ENCODE results near the gene ECI1.
A peak's percentile ranks its signal among the peaks of the same experiment; 100 is the strongest.
"Not testable (repeated sequence)": the region's sequence is repeated elsewhere in the genome, so short reads cannot be mapped to it uniquely, and the experiment has no call there.

ECI1 gene

GRCh38 chr16:2275476-2276367, 24.3 kb upstream of the ECI1 start:
- H3K36me3 ChIP-seq (ENCODE audit: insufficient read depth, low read length): peaks cover 1% of the 10 kb centered on the region
- H2AFZ ChIP-seq (ENCODE audit: low read depth, low read length): no peak overlapping the region
- no peaks in the 10 kb centered on the region for H3K4me1 ChIP-seq (ENCODE audit: insufficient read depth, low read length)
- H3K9me3 ChIP-seq (ENCODE audit: low read length): no peaks in the 10 kb centered on the region
- H3K4me3 ChIP-seq (ENCODE audit: low read length): no peak overlapping the region
- H3K27me3 ChIP-seq (ENCODE audit: insufficient read depth, low read length): no peaks in the 10 kb centered on the region

DNA sequence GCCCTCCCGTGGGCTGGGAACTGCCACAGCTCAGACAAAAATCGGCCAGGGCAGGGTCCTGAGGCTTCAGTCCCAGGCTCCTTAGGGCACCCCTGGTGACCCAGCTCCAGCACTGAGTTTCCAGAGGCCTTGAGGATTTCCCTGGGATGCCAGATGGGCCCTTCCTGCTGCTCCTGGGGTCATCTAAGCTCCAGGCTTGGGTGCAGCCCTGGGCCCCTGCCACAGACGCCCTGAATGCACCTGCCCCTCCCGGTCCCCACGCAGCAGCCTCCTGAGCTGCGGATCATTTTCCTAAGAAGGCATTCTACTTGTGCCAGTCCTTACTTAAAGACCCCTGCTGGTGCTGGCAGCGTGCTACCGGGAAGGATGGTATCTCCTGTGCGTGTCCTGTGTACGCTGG, 22.5 kb upstream of the ECI1 start:
- Histone ChIP-seq H3K27me3 (ENCODE audit: insufficient read depth, low read length) (no peaks in the 10 kb centered on the region), H3K4me1 (ENCODE audit: insufficient read depth, low read length) (peaks cover 11% of the 10 kb centered on the region), H3K4me3 (ENCODE audit: low read length) (no peak overlapping the region), H2AFZ (ENCODE audit: low read depth, low read length) (no peak overlapping the region), H3K9me3 (ENCODE audit: low read length) (no peaks in the 10 kb centered on the region), H3K36me3 (ENCODE audit: insufficient read depth, low read length) (no peaks in the 10 kb centered on the region)

DNA sequence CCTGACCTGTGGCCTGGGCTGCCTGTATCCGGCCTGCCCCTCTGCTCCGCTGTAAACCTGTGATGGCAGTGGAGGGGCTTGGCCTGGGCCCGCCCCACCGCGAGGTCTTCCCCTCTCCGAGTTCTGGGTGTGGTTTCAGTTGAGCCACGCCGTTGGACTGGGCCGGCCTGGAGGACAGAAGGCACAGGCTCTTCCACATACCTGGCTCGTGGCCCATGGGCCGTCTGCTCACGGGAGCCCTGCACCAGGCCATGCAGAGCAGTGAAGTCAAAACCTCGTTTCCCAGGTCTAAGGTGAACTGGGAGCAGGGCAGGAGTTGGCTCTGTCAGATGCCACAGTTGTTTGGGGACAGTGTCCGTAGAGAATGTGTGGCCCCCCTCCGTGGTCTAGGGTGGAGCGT, 22.1 kb upstream of the ECI1 start:
- Histone ChIP-seq H3K36me3 (ENCODE audit: insufficient read depth, low read length) (no peaks in the 10 kb centered on the region), H3K4me3 (ENCODE audit: low read length) (no peak overlapping the region), H3K9me3 (ENCODE audit: low read length) (no peaks in the 10 kb centered on the region), H2AFZ (ENCODE audit: low read depth, low read length) (no peak overlapping the region), H3K4me1 (ENCODE audit: insufficient read depth, low read length) (peaks cover 11% of the 10 kb centered on the region), H3K27me3 (ENCODE audit: insufficient read depth, low read length) (no peaks in the 10 kb centered on the region)

GRCh38 chr16:2271848-2272461, 20.6 kb upstream of the ECI1 start:
- H3K9me3 ChIP-seq (ENCODE audit: low read length): no peaks in the 10 kb centered on the region
- H2AFZ ChIP-seq (ENCODE audit: low read depth, low read length): no peak overlapping the region
- peaks cover 11% of the 10 kb centered on the region for H3K4me1 ChIP-seq (ENCODE audit: insufficient read depth, low read length)
- H3K4me3 ChIP-seq (ENCODE audit: low read length): no peak overlapping the region
- H3K36me3 ChIP-seq (ENCODE audit: insufficient read depth, low read length): no peaks in the 10 kb centered on the region
- no peaks in the 10 kb centered on the region for H3K27me3 ChIP-seq (ENCODE audit: insufficient read depth, low read length)

GRCh38 chr16:2270588-2271470, 19.4 kb upstream of the ECI1 start:
- Histone ChIP-seq H3K36me3 (ENCODE audit: insufficient read depth, low read length) (peaks cover 3% of the 10 kb centered on the region), H3K4me3 (ENCODE audit: low read length) (no peak overlapping the region), H3K27me3 (ENCODE audit: insufficient read depth, low read length) (no peaks in the 10 kb centered on the region), H3K9me3 (ENCODE audit: low read length) (no peaks in the 10 kb centered on the region), H3K4me1 (ENCODE audit: insufficient read depth, low read length) (peaks cover 17% of the 10 kb centered on the region), H2AFZ (ENCODE audit: low read depth, low read length) (no peak overlapping the region)

DNA sequence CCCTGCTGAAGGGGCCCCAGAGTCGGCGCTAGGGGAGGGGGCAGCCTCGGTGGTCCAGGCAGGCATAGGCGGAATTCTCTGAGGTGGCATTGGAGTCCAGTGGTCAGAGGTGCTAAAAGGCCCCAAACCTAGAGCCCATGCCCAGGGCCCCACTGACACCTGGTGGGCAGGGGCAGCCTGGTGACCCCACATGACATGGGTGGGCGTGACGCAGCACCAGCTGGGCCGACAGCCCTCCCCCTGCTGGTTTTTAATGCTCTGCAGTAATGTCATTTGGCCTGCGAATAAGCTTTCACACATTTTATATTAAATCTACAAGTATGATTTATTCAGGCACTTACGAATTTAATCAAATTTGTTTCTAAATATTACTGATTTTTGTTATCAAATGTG, 18.7 kb upstream of the ECI1 start:
- Histone ChIP-seq H3K36me3 (ENCODE audit: insufficient read depth, low read length) (peaks cover 7% of the 10 kb centered on the region), H2AFZ (ENCODE audit: low read depth, low read length) (no peak overlapping the region), H3K4me3 (ENCODE audit: low read length) (no peak overlapping the region), H3K9me3 (ENCODE audit: low read length) (no peaks in the 10 kb centered on the region), H3K4me1 (ENCODE audit: insufficient read depth, low read length) (peaks cover 18% of the 10 kb centered on the region), H3K27me3 (ENCODE audit: insufficient read depth, low read length) (no peaks in the 10 kb centered on the region)

DNA sequence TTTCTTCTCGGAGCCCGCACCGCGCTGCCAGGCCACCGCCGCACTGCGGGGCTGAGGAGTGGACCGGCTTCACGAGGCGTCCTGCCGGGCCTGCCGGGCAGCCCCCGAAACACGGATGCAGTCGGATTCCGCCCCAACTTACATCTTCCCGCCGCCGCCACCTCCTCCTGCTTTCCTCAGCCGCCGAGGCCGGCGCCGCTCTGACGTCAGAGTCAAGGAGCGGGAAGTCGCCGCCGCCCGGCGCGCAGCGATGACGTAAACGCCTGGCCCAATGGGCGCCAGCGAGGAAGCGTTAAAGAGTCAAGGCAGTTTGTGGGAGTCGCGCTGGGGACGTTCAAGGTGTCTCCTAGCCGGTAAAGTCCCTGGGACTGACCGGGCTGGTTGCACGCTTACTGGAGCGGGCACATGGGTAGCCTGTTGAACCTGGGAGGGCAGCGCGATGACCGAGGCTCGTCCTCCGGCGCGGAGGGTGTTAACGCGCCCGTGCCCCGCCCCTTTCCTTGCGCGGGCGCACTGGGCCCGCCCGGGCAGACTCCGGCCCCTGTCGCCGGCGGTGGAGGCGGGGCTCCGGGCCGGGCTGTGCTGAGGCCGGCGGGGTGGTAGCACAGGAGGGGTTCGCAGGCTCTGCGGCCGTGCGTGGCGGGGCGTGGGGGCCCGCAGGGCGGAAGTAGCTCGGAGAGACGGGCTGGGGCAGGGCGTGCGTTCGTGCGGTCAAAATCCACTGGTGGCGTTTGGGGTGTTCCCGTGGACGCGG, 16.7 kb upstream of the ECI1 start, which contains the start of gene RNPS1:
TSS of gene RNPS1 (minus strand) at position 214 of the 754 bp plus-strand sequence. CDS start 3,483 bp downstream, outside the sequence.
- H3K27me3 ChIP-seq (ENCODE audit: insufficient read depth, low read length): no peaks in the 10 kb centered on the region
- peaks cover 18% of the 10 kb centered on the region for H3K4me1 ChIP-seq (ENCODE audit: insufficient read depth, low read length)
- peak within 1 kb of the TSS; percentile 72 for H3K4me3 ChIP-seq (ENCODE audit: low read length)
- H3K9me3 ChIP-seq (ENCODE audit: low read length): no peaks in the 10 kb centered on the region
- peak within 1 kb of the TSS; percentile 81 for H2AFZ ChIP-seq (ENCODE audit: low read depth, low read length)
- H3K36me3 ChIP-seq (ENCODE audit: insufficient read depth, low read length): peaks cover 26% of the 10 kb centered on the region

GRCh38 chr16:2267505-2267912, 16.1 kb upstream of the ECI1 start:
- peak overlapping the region; percentile 81 for H2AFZ ChIP-seq (ENCODE audit: low read depth, low read length)
- H3K9me3 ChIP-seq (ENCODE audit: low read length); H3K27me3 ChIP-seq (ENCODE audit: insufficient read depth, low read length): not testable (repeated sequence)
- peaks cover 32% of the 10 kb centered on the region for H3K36me3 ChIP-seq (ENCODE audit: insufficient read depth, low read length)
- H3K4me3 ChIP-seq (ENCODE audit: low read length): peak overlapping the region; percentile 72
- H3K4me1 ChIP-seq (ENCODE audit: insufficient read depth, low read length): peaks cover 18% of the 10 kb centered on the region

- Histone ChIP-seq H3K4me3 (ENCODE audit: low read length) (peak overlapping the region; percentile 72), H3K4me1 (ENCODE audit: insufficient read depth, low read length) (peaks cover 18% of the 10 kb centered on the region), H3K36me3 (ENCODE audit: insufficient read depth, low read length) (peaks cover 38% of the 10 kb centered on the region)
- not testable (repeated sequence) for H3K27me3 ChIP-seq (ENCODE audit: insufficient read depth, low read length); H3K9me3 ChIP-seq (ENCODE audit: low read length); H2AFZ ChIP-seq (ENCODE audit: low read depth, low read length)
These were observed 15.5 kb upstream of the ECI1 start for GRCh38 chr16:2266887-2267286.

GRCh38 chr16:2263026-2263425, 11.6 kb upstream of the ECI1 start:
- not testable (repeated sequence) for H3K9me3 ChIP-seq (ENCODE audit: low read length); H3K4me1 ChIP-seq (ENCODE audit: insufficient read depth, low read length); H2AFZ ChIP-seq (ENCODE audit: low read depth, low read length); H3K27me3 ChIP-seq (ENCODE audit: insufficient read depth, low read length); H3K4me3 ChIP-seq (ENCODE audit: low read length)
- peaks cover 68% of the 10 kb centered on the region for H3K36me3 ChIP-seq (ENCODE audit: insufficient read depth, low read length)

DNA sequence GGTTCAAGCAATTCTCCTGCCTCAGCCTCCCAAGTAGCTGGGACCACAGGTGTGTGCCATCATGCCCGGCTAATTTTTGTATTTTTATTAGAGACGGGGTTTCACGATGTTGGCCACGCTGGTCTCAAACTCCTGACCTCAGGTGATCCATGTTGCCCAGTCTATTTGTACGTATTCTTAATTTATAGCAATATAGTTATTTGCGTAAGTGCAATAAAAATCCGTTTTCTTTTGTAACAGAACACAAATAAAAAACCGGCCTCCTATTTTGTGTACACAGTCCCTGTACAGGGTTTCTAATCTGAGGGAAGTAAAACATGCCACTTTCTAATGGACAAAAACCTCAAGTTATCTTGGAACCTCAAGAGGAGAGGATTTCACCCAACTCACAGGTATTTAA, 8.9 kb upstream of the ECI1 start:
- Histone ChIP-seq H2AFZ (ENCODE audit: low read depth, low read length) (no peak overlapping the region), H3K36me3 (ENCODE audit: insufficient read depth, low read length) (peaks cover 90% of the 10 kb centered on the region), H3K27me3 (ENCODE audit: insufficient read depth, low read length) (no peaks in the 10 kb centered on the region), H3K4me3 (ENCODE audit: low read length) (no peak overlapping the region), H3K9me3 (ENCODE audit: low read length) (no peaks in the 10 kb centered on the region), H3K4me1 (ENCODE audit: insufficient read depth, low read length) (no peaks in the 10 kb centered on the region)

- not testable (repeated sequence) for H3K4me1 ChIP-seq (ENCODE audit: insufficient read depth, low read length); H2AFZ ChIP-seq (ENCODE audit: low read depth, low read length)
- peaks cover 87% of the 10 kb centered on the region for H3K36me3 ChIP-seq (ENCODE audit: insufficient read depth, low read length)
These were observed 7.1 kb upstream of the ECI1 start for GRCh38 chr16:2258530-2258929.

More at GRCh38 chr16:2258530-2258929, 7.1 kb upstream of the ECI1 start:
- not testable (repeated sequence) for H3K9me3 ChIP-seq (ENCODE audit: low read length); H3K27me3 ChIP-seq (ENCODE audit: insufficient read depth, low read length); H3K4me3 ChIP-seq (ENCODE audit: low read length)

Data from neuron (in vitro differentiated cells).